ENCODE results near the gene SORD.

Gene SORD

GRCh38 chr15:45083223-45083622, 60.2 kb downstream of the SORD start:
- DNase-seq (ENCODE audit: extremely low read depth, low read depth): no peak
- TF ChIP-seq, protein P1, sequence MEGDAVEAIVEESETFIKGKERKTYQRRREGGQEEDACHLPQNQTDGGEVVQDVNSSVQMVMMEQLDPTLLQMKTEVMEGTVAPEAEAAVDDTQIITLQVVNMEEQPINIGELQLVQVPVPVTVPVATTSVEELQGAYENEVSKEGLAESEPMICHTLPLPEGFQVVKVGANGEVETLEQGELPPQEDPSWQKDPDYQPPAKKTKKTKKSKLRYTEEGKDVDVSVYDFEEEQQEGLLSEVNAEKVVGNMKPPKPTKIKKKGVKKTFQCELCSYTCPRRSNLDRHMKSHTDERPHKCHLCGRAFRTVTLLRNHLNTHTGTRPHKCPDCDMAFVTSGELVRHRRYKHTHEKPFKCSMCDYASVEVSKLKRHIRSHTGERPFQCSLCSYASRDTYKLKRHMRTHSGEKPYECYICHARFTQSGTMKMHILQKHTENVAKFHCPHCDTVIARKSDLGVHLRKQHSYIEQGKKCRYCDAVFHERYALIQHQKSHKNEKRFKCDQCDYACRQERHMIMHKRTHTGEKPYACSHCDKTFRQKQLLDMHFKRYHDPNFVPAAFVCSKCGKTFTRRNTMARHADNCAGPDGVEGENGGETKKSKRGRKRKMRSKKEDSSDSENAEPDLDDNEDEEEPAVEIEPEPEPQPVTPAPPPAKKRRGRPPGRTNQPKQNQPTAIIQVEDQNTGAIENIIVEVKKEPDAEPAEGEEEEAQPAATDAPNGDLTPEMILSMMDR (IDR thresholded peaks at IDR 0.05; ENCODE audit: low read depth, low read length): no peak

GRCh38 chr15:45084163-45084562, 61.2 kb downstream of the SORD start:
- TF ChIP-seq, protein P1 (IDR thresholded peaks at IDR 0.05; ENCODE audit: low read depth, low read length): no peak
- no peak for DNase-seq (ENCODE audit: extremely low read depth, low read depth)

DNA sequence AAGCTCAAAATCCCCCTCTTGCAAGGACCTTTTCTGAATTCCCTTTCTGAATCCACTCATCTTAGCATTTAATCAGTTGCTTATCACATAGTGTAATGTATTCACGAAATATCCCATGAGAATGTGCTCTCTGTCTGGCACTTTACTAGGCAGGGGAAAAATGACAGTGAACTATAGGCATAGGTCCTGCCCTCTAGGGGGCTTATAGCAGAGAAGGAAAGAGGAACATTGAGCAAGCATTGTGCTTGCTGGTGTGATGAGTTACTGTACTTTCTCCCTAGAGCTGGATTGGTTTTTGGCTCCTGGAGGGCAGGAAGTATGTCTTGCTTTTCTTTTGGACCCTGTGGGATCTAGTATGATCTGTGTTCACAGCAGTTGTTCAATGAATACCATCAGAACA, 64.5 kb downstream of the SORD start:
- no peak for DNase-seq (ENCODE audit: extremely low read depth, low read depth)
- TF ChIP-seq, protein P1 (IDR thresholded peaks at IDR 0.05; ENCODE audit: low read depth, low read length): no peak

GRCh38 chr15:45088801-45089711, 66.1 kb downstream of the SORD start:
- no peak for DNase-seq (ENCODE audit: extremely low read depth, low read depth)
- TF ChIP-seq, protein P1 (IDR thresholded peaks at IDR 0.05; ENCODE audit: low read depth, low read length): no peak

DNA sequence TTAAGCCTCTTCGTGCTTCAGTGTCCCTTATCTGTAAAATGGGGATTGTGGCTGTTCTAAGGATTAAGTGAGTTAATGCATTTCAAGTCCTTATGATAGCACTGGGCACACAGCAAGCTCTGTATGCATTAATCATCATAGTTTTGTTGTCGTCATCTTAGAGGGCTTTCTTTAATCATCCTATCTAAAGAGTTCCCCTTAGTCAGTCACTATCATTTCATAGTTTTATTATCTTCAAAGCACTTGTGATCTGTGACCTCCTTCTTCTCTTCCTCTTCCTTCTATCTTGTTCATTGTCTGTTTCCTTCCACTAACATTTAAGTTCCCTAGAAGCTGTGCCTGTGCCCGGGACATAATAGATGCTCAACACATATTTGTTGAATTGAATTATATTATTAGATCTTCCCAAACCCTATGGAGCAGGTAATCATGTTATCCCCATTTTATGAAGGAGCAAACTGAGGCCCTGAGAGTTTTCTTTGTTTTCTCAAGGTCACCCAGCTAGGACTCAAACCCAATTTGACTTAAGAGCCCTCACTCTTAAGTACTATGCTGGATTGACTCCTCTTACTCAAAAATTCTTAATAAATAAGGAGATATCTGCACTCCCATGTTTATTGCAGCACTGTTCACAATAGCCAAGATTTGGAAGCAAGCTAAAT, 66.8 kb downstream of the SORD start:
- TF ChIP-seq, protein P1 (IDR thresholded peaks at IDR 0.05; ENCODE audit: low read depth, low read length): no peak
- no peak for DNase-seq (ENCODE audit: extremely low read depth, low read depth)

- DNase-seq (ENCODE audit: extremely low read depth, low read depth): no peak
- TF ChIP-seq, protein P1 (IDR thresholded peaks at IDR 0.05; ENCODE audit: low read depth, low read length): no peak
Observed at GRCh38 chr15:45091161-45091560, 68.2 kb downstream of the SORD start.

DNA sequence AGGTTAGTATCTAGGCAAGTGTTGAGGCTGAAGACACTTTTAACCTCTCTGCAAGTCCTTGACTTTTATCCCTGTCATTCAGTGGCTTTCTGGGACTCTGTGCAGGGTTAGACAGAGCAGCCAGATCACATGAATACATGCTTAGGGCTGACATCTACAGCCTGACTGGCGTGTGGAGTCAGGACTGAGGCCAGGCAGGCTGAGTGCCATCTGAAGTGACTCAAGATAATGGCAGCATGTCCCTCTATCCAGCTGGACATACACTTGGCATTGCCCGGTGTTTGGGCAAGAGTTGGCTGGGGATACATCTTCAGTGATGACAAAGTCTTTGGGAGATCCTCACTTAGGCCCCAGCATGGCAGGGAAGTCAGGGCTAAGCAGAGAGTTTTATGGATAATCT, 68.6 kb downstream of the SORD start:
- no peak for DNase-seq (ENCODE audit: extremely low read depth, low read depth)
- TF ChIP-seq, protein P1 (IDR thresholded peaks at IDR 0.05; ENCODE audit: low read depth, low read length): no peak

Data from AG09319 (cell line).